ENCODE measurements around the gene SNPH. TPM values are rescaled to one million over a fixed set of nuclear protein-coding genes. Genes with fewer than 3 reads are reported as not detected.

The SNPH gene
- total RNA-seq, 1 experiment from 2014 or later, result 3.0 TPM

DNA sequence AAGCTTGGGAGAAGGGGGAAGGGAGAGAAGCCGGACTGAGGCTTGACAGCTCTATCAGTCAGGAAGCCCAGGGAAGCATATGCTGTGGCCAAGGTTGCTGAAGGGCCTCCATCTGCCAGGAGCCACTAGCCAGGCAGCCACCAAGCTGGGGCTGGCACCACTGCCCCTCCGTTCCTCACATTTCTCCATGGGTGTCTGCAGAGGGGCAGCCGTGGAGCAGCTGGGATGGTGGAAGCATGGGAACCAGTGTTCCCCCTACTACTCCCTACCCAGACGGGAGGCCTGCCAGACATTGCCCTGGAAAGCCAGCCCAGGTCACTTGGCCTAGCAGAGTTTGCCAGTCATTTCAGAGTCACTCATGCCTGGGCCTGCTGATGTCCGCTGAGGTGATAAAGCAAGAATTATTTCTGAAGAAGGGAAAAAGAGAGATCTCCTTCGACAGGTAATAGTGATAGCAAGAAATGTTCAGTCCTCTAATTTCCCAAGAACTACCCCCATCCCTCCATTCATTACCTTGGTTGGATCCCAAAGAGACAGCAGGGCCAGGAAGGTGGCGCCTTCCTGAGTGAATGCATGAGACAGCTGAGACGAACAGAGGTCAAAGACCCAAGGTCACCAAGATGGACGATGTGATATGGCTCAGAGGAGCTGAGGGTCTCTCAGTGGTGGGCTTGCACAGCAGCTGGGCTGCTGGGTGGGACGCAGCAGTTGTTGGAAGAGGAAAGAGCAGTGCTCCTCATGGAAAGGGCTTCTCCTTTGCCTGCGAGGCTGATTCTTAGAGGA is 21.9 kb downstream of the SNPH start:
- DNase-seq (ENCODE audit: low read depth), result no peak

DNA sequence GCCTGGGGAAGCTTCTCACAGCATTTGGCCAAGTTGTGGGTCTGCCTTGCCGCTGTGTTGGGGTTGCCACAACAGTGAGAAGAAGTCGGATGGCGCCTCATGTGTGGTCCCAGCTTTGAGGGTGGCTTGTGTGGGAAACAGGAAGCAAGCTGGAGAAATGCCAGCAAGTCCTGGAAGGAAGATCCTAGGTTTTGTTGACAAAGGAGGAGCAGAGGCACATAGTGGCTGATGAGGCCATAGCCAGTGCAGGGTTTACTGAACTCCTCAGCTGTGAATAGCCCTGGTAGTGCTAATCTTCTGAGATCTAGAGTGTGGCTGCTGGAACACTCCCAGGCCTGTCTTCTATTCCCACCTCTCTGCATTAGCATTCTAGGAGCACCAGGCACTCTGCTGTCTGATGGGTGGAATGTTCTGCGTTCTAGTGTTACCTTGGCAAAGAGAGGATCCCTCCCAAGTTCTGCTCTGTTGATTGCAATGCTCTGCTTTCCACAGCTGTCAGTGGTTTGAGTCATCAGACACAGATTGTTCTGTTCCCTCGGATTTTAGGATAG is 25.2 kb downstream of the SNPH start:
- peak; percentile 49 for DNase-seq (ENCODE audit: low read depth)

DNA sequence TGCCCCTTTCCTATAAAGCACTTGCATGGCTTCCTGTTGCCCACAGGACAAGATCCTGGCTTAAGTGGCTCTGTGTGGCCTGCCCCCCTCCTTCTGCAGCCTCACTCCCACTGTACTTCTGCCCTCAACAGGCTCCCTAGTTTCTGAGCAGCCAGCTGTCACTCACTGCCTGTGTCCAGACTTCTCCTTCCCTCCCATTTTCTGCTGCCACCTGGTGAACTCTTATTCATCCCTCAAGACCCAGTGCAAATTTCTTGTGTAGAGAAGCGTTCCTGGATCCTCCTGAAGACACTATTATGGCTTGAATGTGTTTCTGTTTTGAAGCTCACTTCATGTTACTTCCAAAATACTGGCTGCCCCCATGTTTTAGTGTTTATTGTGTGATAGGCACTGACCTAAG is 26.5 kb downstream of the SNPH start:
- DNase-seq (ENCODE audit: low read depth), result no peak

DNA sequence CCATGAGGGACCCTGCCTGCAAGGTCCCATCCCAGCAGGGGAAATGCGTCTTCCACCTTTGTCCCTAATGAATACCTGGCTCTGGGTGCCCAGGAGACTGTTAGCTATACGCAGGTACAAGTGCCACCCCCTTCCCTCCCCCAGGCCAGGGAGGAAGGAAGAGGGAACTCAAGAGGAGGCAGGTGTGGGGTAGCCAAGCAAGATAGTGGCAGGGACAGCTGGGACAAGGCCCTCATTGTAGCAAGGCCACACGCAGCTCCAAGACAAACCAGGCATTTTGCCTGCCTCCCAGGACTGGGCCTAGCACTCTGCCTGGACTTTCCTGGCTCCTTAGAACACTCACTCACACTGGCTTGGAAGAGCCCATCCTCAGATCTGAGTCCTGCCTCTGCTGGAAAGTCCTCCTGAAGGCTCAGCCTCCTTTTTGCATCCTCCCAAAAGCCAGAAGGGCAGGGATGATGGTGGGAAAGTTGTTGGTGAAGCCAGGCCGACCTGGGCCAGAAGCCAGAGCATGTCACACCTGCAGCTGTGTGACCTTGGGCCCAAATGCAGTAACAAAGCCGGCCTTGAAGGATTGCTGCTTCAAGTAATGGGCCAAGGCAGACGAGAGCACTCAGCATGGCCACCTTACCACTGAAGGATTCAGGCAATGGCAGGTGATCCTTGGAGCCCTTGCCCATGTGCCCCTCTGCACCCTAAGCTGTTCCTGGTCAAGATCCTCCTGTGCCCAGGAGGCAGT is 27.7 kb downstream of the SNPH start:
- no peak for DNase-seq (ENCODE audit: low read depth)

DNA sequence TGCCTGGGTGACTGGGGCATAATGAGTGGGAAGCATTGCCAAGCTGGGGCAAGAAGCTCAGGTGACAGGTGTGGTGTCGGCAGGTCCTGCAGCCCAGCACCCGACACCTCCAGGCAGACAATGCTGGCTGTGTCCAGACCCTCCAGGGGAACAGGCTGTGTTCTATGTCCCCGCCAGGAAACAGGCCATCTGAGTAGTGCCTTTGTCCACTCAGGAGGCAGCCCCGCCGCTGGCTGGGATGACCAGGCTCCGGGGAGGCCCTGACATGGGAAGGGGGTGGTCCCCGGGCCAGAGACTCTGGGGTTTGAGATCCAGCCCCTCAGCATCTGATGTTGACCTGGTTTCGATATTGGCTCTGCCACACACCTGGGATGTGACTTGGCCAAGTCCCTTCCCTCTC is 28.4 kb downstream of the SNPH start:
- no peak for DNase-seq (ENCODE audit: low read depth)

DNA sequence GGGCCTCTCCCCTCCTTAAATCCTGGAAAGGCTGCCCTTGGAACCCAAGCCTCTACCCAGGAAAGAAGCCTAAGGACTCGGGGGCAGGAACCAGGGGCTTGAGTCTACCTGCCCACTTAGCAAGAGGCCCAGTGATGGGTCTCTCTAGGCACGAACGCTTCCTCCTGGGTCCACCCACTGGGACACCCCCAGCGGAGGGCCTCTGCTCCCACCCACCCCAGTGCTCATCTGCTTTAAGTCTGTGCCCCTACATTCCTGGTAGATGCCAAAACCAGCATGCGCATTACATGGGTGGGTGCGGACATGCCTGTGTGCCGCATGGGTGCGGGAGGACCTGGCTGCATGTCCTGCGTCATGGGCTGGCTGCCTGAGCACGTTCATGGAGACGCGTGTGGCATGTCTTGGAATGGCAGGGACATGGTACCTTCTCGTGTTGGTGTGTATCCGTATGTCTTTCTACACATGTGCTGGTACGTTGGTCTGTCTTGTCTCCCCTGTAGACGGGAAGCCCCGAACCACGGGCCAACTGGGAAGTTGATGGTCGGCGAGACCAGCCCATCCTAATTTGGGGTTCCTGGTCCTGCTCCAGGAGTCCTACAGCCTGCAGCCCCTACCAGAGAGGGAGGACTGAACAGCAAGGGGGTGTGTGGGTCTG is 29.3 kb downstream of the SNPH start:
- no peak for DNase-seq (ENCODE audit: low read depth)

DNA sequence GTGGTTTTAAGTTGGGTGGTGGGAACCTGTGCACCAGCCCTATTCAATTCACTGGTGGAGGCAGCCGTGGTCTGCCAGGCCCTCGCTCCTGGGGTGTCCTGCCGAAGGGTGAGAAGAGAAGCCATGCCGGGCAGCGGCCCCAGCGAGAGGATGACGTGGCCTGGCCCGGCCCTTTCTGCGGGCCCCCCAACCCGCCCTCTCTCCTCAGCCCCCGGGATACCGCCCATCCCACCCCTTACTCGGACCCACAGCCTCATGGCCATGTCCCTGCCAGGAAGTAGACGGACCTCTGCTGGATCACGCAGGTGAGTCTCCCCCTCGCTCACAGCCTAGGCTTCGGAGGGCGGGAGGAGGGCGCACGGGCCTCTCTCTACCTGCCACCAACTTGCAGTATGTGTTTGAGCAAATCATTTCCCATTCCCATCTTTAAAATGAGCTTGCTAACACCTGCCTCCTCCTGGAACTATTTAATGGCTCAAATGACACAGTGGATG is 30.1 kb downstream of the SNPH start:
- no peak for DNase-seq (ENCODE audit: low read depth)

DNA sequence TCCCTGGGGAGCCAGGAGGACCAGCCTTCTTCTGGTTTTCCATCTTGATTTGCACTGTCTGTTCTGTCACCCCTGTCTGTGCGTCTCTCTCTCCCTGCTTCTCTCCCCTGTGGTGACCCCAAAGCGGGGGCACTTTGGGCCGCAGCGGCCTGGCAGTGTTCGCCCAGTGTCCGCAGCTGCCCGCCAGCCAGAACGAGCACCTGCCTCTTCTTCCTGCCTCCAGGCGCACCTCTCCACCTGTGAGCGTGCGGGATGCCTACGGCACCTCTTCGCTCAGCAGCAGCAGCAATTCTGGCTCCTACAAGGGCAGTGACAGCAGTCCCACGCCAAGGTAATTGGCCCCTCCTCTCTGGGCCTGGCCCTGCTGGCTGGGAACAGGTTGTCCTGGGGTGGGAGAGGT is 30.8 kb downstream of the SNPH start:
- no peak for DNase-seq (ENCODE audit: low read depth)

DNA sequence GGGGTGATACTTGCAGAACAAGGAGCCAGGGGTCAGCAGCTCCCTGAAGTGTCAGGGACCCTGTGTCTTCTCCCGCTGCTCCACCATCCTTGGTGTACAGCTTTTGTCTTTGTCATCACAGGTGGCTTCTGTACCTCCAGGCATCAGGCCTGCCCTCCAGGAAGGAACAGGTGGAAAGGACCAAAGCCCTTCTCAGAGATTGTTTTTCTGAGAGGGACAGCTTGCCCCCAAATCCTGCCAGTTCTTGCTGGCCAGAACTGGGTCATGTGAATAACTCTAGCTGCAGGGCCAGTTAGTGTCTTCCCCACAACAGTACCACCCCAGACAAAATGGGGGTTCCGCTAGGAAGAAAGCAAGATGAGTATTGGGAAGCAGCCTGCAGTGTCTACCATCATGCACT is 31.4 kb downstream of the SNPH start:
- DNase-seq (ENCODE audit: low read depth), result no peak

DNA sequence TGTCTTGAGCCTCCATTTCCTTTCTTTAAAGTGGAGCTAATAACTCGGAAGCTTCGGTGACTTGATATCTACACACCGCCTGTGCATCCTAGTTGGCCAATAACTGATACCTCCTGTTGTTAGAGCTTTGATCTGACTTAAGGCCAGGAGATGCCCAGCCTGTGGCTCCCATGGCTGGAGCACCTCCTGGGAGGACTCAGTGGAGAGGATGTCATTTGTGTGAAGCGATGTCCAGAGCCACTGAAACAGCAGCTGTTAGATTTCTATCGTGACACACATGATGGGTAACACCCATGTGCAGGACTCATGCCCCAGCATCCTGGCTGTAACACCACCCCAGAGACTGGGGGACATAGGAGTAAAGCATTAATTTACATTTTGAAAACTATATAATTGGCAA is 32.1 kb downstream of the SNPH start:
- no peak for DNase-seq (ENCODE audit: low read depth)

DNA sequence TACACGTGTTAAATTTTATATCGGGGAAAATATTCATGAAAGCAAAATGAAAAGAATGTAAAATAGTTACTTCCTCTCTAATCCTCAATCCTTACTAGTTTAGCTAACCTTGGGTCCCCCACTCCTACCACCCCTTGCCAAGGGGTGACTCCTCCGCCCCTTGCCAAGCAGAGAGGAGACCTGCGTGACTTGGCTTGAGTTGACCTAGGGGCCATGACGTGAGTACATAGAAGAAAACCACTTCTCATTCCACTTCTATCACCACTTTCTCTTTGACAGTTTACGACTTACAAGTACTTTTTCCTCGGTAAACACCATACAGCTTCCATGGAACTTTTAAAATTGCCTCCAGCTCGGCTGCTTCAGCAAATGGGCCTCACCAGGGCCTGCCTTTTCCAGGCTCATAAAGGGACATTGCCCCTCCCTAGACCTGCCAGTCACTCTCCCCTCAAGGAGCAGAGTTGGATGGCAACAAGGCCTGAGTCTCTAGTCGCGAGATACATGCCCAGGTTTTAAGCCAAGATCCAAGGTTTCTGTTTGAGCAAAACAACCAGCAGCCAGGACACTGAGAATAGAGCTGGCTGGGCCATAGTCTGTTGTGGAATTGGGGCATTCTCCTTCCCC is 32.9 kb downstream of the SNPH start:
- DNase-seq (ENCODE audit: low read depth), result no peak

DNA sequence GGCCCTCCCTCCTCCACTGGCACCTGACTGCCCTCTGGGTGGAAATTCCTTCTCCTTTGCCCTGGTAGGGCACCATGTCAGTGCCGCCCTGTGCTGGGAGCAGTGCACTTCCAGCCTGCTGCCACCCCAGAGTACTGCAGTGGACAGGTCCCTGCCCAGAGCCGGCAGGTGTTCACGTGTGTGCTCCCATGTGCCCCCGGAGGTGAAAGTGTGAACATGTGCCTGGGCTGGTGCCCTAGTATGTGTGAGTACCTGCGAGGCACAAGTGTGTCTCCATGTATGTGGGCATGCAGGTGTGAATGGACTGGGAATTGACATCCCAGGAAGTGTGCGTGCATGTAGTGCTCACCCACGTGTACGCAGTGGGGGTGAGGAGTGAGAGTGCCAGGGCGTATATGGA is 33.4 kb downstream of the SNPH start:
- no peak for DNase-seq (ENCODE audit: low read depth)

DNA sequence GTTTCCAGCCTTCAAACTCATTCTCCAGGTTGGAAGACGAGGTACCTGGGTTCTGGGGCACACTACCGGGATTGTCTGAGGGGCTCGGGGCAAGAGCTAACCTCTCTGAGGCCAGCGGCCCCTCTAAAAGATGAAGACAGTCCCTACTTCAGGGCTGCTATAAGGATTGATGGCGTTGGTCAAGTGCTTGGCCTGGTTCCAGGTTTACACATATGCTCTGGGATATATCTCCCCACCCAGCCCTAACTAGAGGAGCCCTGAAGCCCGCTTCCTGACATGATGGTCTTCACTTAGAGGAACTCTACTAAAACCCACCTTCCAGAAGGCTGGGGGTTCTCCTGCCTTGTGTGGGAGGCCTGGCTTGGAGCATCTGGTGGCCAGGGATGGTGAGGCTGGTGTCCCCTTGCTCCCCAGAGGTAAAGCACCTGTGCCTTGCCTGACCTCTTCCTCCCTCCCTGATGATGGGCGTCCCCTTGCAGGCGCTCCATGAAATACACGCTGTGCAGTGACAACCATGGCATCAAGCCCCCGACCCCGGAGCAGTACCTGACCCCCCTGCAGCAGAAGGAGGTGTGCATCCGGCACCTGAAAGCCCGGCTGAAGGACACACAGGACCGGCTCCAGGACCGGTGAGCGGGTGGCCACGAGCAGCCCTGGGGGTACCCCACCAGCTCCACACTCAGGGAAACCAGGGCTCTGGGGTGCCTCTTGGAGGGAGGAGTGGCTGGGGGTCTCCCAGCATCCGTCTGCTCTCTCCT is 34.2 kb downstream of the SNPH start:
- no peak for DNase-seq (ENCODE audit: low read depth)

DNA sequence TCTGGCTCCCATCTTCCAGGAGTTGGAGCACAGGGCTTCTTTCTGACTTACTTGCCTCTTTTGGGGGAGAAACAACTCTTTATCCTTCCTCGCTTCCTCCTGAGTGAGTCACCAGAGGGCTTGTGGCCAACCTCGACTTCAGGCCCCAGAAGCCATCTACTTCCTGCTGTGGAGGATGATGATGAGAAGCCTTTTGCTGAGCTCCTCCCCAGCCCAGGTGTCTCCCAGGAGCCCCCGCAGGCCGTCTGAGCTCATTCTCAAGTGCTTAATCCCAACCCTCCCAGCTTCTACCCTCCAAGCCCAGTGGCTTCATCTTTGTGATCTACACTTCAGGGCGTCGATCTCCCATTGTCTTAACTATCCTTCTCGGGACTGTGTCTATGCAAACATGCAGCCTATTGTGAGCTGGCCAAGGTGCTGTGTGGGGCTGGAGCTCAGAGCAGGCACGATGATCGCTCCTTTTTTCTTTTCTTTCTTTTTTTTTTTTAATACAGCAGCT is 35.0 kb downstream of the SNPH start:
- peak; percentile 70 for DNase-seq (ENCODE audit: low read depth)

DNA sequence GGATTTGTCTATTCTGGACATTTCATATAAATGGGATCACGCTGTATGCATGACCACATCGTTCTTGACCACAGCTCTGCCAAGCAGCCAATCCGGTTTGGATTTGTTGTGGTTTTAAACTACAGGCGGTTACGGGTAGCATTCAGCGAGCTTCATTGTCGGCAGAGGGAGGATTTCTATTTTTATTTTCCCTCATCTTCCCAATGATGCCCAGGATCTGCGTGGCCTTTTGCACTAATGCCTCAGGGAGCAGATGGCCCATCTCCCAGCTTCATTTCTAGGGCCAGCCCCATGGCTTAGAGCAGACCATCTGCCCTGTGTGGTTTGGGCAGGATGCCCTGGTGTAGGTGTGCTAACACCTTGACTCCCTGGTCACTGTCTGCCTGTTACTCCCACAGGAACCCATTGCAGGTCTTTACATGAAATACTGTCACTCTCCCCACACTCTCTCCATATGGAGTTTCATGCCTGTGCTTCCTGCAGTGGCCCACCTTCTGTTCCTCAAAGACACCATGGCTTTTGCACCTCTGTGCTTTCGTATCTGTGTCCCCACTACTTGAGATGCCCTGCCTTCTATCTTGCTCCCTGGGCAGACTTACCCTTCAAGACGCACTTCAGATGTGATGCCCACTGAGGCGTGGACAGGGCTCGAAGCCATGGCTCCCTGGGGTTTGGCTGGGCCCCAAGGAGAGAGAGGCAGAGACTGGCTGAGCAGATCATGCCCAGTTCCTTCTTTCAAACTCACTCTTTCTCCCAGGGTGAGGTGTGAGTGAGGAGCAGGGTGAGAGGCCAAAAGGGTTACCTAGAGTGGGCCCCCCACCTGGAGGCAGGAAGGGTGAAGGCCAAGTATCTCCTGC is 36.8 kb downstream of the SNPH start:
- DNase-seq (ENCODE audit: low read depth), result peak; percentile 44

DNA sequence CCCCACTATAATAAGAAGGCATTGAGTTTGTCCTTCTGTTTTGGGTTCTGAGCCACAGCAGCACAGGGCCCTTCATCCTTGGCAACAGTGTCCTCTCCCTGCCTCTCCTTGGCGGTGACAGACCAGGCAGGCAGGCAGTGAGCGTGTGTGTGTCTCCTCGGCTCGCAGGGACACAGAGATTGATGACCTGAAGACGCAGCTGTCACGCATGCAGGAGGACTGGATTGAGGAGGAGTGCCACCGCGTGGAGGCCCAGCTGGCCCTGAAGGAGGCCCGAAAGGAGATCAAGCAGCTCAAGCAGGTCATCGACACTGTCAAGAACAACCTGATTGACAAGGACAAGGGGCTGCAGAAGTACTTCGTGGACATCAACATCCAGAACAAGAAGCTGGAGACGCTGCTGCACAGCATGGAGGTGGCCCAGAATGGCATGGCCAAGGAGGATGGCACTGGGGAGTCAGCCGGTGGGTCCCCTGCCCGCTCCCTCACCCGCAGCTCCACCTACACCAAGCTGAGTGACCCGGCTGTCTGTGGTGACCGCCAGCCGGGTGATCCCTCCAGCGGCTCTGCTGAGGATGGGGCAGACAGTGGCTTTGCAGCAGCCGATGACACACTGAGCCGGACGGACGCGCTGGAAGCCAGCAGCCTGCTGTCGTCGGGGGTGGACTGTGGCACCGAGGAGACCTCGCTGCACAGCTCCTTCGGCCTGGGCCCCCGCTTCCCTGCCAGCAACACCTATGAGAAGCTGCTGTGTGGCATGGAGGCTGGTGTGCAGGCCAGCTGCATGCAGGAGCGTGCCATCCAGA is 38.8 kb downstream of the SNPH start:
- DNase-seq (ENCODE audit: low read depth), result no peak

DNA sequence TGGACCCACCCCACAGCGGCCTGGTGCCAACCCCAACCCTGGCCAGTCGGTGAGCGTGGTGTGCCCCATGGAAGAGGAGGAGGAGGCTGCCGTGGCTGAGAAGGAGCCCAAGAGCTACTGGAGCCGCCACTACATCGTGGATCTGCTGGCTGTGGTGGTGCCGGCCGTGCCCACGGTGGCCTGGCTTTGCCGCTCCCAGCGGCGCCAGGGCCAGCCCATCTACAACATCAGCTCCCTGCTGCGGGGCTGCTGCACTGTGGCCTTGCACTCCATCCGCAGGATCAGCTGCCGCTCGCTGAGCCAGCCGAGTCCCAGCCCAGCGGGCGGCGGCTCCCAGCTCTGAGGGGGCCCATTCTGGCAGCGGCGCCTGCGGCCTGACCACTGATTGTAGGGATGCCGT is 39.6 kb downstream of the SNPH start:
- no peak for DNase-seq (ENCODE audit: low read depth)

DNA sequence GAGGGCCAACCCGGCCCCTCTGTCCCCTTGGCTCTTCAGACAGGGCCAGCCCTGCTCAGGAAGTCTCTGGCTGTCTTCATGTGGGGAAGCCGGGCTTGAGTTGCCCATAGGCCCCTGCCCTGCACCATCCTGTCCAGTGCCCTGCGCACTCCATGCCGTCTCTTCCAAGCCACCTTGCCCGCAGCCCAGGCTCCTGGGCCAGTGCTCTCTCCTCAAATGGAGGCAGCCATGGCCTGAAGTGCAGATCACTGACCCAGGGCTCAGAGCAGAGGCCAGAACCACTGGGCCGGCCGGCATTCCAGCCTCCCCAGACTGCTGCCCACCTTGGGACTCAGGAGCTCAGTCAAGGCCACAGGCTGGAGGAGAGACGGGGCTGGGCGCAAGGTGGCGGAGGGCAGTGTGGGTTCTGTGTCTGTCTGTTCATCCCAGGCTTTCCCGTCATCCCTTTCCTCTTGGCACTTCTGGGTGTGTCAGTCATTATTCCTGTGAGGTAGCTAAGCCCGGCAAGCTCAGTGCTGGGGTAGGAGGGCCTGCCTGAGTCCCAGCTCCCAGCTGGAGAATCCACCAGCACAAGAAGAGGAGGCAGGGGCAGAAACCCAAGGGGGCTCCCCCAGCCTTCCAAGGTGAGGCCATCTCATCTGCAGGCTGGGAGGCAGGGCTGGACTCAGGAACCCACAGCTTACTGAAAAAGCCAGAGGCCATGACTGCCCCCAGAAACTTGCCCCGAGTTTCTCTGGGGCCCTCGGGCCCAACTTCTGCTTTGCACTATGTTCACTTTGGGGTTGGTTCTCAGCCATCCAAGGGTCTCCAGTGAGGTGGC is 40.4 kb downstream of the SNPH start:
- DNase-seq (ENCODE audit: low read depth), result no peak

Data from Daoy (cell line).